GM23338 (cell line): ENCODE results near the gene SLC25A42.
A peak's percentile ranks its signal among the peaks of the same experiment; 100 is the strongest.

Source experiments
- CTCF ChIP-seq, 2 experiments: fragments of 200-600 bp in 1 of 2; sonication (generic) in 1 of 2; conservative IDR thresholded peaks; 2 replicates each; pipeline versions ENCODE4 v1.5.1 to v1.6.1; 2016 to 2017; ENCODE audit warnings: antibody characterized with exemption in 2 of 2, low read depth in 2 of 2, mild to moderate bottlenecking in 2 of 2, moderate library complexity in 1 of 2
- ETS1 ChIP-seq: IDR thresholded peaks from 2 replicates; pipeline ENCODE4 v1.6.1; 2016; ENCODE audit warnings: antibody characterized with exemption
- EZH2 ChIP-seq: fragments of 200-600 bp; sonication (generic); IDR thresholded peaks from one replicate; pipeline ENCODE4 v1.8.0; 2017; ENCODE audit warnings: antibody characterized with exemption, mild to moderate bottlenecking, low read depth; ENCODE audit not compliant: unreplicated experiment
- EZH2phosphoT487 ChIP-seq: fragments of 200-600 bp; sonication (generic); IDR thresholded peaks from one replicate; pipeline ENCODE4 v1.8.1; 2018; ENCODE audit warnings: antibody characterized with exemption; ENCODE audit not compliant: unreplicated experiment
- POLR2AphosphoS5 ChIP-seq: IDR thresholded peaks from 2 replicates; pipeline ENCODE4 v1.6.1; 2016; ENCODE audit warnings: antibody characterized with exemption, low read depth

- TF ChIP-seq EZH2 (no peak), CTCF (conservative IDR thresholded peaks at IDR 0.05; ENCODE audit: low read depth in 2 of 2) (0 out of 4 replicates have a peak, but pooled peaks of 1 of the 2 experiments have one; percentile 5), EZH2phosphoT487 (no peak), POLR2AphosphoS5 (peak; percentile 72; the same call in 1 of the 2 replicates), ETS1 (no peak)
Measured at GRCh38 chr19:19063183-19064097, at the start of gene SLC25A42.
